CD4-positive, alpha-beta T cell (primary cell): ENCODE measurements around the gene UGT1A9. TPM values are rescaled to one million over a fixed set of nuclear protein-coding genes. Genes with fewer than 3 reads are reported as not detected.
"Not testable (repeated sequence)": the region's sequence is repeated elsewhere in the genome, so short reads cannot be mapped to it uniquely, and the experiment has no call there.

Experiments used
- ATAC-seq: fragments of 200-7000 bp; cut with Tn5 transposase; one replicate; pipeline ENCODE4 v1.10.0; 2022; ENCODE audit warnings: mild to moderate bottlenecking; ENCODE audit not compliant: poor library complexity
- CTCF ChIA-PET: fragments of 350-600 bp; sonication (Branson Sonifier 250); formaldehyde crosslinking; loops from one replicate; lab custom pipeline; 2021; ENCODE audit warnings: antibody characterized with exemption, inconsistent platforms; lab: Charles Lee
- POLR2A ChIA-PET: fragments of 350-600 bp; sonication (Branson Sonifier 250); formaldehyde crosslinking; loops from one replicate; lab custom pipeline; 2021; ENCODE audit warnings: antibody characterized with exemption, inconsistent platforms; lab: Charles Lee
- DNase-seq, 14 experiments: peaks; one replicate each; pipeline ENCODE4 v3.0.0-alpha.2; 2013 to 2020; ENCODE audit warnings: mixed read lengths in 2 of 14
- H3K27ac ChIP-seq, 2 donors: one replicate each; pipeline versions ENCODE4 v1.5.1 to v1.7.0; 2013; ENCODE audit warnings: low read length in 2 of 2, low read depth in 1 of 2, mild to moderate bottlenecking in 1 of 2
- H3K27me3 ChIP-seq, 2 experiments: 1 replicate in 1 of 2; 2 replicates in 1 of 2; pipeline versions ENCODE4 v1.6.1 to v1.7.0; 2013; ENCODE audit warnings: low read length in 2 of 2, control low read depth in 1 of 2, mild to moderate bottlenecking in 1 of 2, moderate library complexity in 1 of 2; ENCODE audit not compliant: insufficient read depth in 2 of 2, control insufficient read depth in 1 of 2
- H3K36me3 ChIP-seq: one replicate; pipeline ENCODE4 v1.6.1; 2013; ENCODE audit warnings: low read length, control low read depth; ENCODE audit not compliant: insufficient read depth
- H3K4me1 ChIP-seq: one replicate; pipeline ENCODE4 v1.6.1; 2013; ENCODE audit warnings: low read length, control low read depth; ENCODE audit not compliant: insufficient read depth
- H3K4me3 ChIP-seq: one replicate; pipeline ENCODE4 v1.5.1; 2013; ENCODE audit warnings: mild to moderate bottlenecking, low read length, moderate library complexity
- H3K9me3 ChIP-seq, 2 experiments: 1 replicate in 1 of 2; 2 replicates in 1 of 2; pipeline versions ENCODE4 v1.6.1 to v1.7.0; 2013; ENCODE audit warnings: low read length in 2 of 2, mild to moderate bottlenecking in 2 of 2, control low read depth in 1 of 2, moderate library complexity in 1 of 2; ENCODE audit not compliant: control insufficient read depth in 1 of 2, insufficient read depth in 1 of 2
- H3K27ac Mint-ChIP-seq: one replicate; pipeline ENCODE4 v1.8.0; 2020; ENCODE audit warnings: mixed read lengths
- H3K27me3 Mint-ChIP-seq: one replicate; pipeline ENCODE4 v1.8.0; 2021; ENCODE audit warnings: mixed read lengths
- H3K36me3 Mint-ChIP-seq: one replicate; pipeline ENCODE4 v1.8.0; 2021; ENCODE audit warnings: low read depth, mixed read lengths
- H3K4me1 Mint-ChIP-seq: one replicate; pipeline ENCODE4 v1.8.0; 2021; ENCODE audit warnings: low read depth, mixed read lengths
- H3K4me3 Mint-ChIP-seq: one replicate; pipeline ENCODE4 v1.8.0; 2020; ENCODE audit warnings: mild to moderate bottlenecking, mixed read lengths
- H3K9me3 Mint-ChIP-seq: one replicate; pipeline ENCODE4 v1.8.0; 2020; ENCODE audit warnings: mixed read lengths
- CTCF ChIP-seq: fragments of 200-600 bp; IDR thresholded peaks from one replicate; pipeline ENCODE4 v1.8.0; 2022; ENCODE audit warnings: antibody characterized with exemption, mild to moderate bottlenecking
- intact Hi-C, 2 experiments: fragments of 100-400 bp; cut with DNase I in 1 of 2; cut with micrococcal nuclease in 1 of 2; formaldehyde crosslinking; loops; one replicate each; pipeline versions ENCODE4 v1.15.1 to v1.9.0; 2023 to 2025; cut with DNase I, micrococcal nuclease
- total RNA-seq, 174 experiments: library from RNA in 2 of 174; stranded (reverse) in 2 of 174; gene quantifications; one replicate each; pipeline ENCODE4 v1.2.3 and lab custom pipeline; 2021 to 2026

The UGT1A9 gene
- total RNA-seq, 2 experiments from 2014 or later = not detected

GRCh38 chr2:233743464-233744259 is 72.0 kb downstream of the UGT1A9 start:
- no peaks in the 10 kb centered on the region for H3K4me1 Mint-ChIP-seq
- CTCF ChIA-PET = no interaction called here
- no peak for DNase-seq
- H3K27ac ChIP-seq = no peak overlapping the region
- no peaks in the 10 kb centered on the region for H3K9me3 Mint-ChIP-seq
- ATAC-seq = no peak
- no peak overlapping the region for H3K4me3 ChIP-seq
- TF ChIP-seq CTCF = no peak
- no peak overlapping the region for H3K4me3 Mint-ChIP-seq
- peaks cover 0 to 3% of the 10 kb centered on the region in 2 experiments for H3K27me3 ChIP-seq
- H3K9me3 ChIP-seq = peaks cover 0 to 7% of the 10 kb centered on the region in 2 experiments
- intact Hi-C loops = no loop called here
- H3K27ac Mint-ChIP-seq = no peak overlapping the region
- no peaks in the 10 kb centered on the region for H3K36me3 ChIP-seq
- H3K36me3 Mint-ChIP-seq = no peaks in the 10 kb centered on the region
- peaks cover 30% of the 10 kb centered on the region for H3K27me3 Mint-ChIP-seq
- no peaks in the 10 kb centered on the region for H3K4me1 ChIP-seq
- POLR2A ChIA-PET = no interaction called here

GRCh38 chr2:233745073-233745755 is 73.5 kb downstream of the UGT1A9 start:
- no peaks in the 10 kb centered on the region for H3K36me3 ChIP-seq
- H3K27ac ChIP-seq = no peak overlapping the region
- TF ChIP-seq CTCF = no peak
- intact Hi-C loops = no loop called here
- H3K9me3 Mint-ChIP-seq = no peaks in the 10 kb centered on the region
- no peak overlapping the region for H3K27ac Mint-ChIP-seq
- H3K4me3 Mint-ChIP-seq = no peak overlapping the region
- H3K27me3 Mint-ChIP-seq = peaks cover 25% of the 10 kb centered on the region
- no peaks in the 10 kb centered on the region for H3K4me1 Mint-ChIP-seq
- no peak overlapping the region for H3K4me3 ChIP-seq
- CTCF ChIA-PET = no interaction called here
- no peaks in the 10 kb centered on the region for H3K36me3 Mint-ChIP-seq
- H3K27me3 ChIP-seq = peaks cover 0 to 3% of the 10 kb centered on the region in 2 experiments
- ATAC-seq (no peak), DNase-seq (no peak)
- no peaks in the 10 kb centered on the region for H3K4me1 ChIP-seq
- POLR2A ChIA-PET = no interaction called here
- H3K9me3 ChIP-seq = peaks cover 0 to 7% of the 10 kb centered on the region in 2 experiments

- POLR2A ChIA-PET = not testable (repeated sequence)
Observed at GRCh38 chr2:233745838-233746237, 74.1 kb downstream of the UGT1A9 start.

More at GRCh38 chr2:233745838-233746237, 74.1 kb downstream of the UGT1A9 start:
- H3K36me3 Mint-ChIP-seq, intact Hi-C loops, H3K4me3 Mint-ChIP-seq, ATAC-seq, H3K27ac Mint-ChIP-seq, H3K9me3 Mint-ChIP-seq, DNase-seq, H3K4me3 ChIP-seq, H3K27me3 ChIP-seq, H3K4me1 ChIP-seq, CTCF ChIA-PET, H3K4me1 Mint-ChIP-seq, H3K36me3 ChIP-seq, H3K27ac ChIP-seq: not testable (repeated sequence)
- peaks cover 22% of the 10 kb centered on the region for H3K27me3 Mint-ChIP-seq
- peaks cover 0 to 12% of the 10 kb centered on the region in 2 experiments for H3K9me3 ChIP-seq
